NCI-H1092 (cell line): ENCODE measurements around the gene NRXN2.

Experiments
- DNase-seq: peaks from one replicate; lab custom pipeline; 2025; lab: John Stamatoyannopoulos, UW

The NRXN2 gene

DNA sequence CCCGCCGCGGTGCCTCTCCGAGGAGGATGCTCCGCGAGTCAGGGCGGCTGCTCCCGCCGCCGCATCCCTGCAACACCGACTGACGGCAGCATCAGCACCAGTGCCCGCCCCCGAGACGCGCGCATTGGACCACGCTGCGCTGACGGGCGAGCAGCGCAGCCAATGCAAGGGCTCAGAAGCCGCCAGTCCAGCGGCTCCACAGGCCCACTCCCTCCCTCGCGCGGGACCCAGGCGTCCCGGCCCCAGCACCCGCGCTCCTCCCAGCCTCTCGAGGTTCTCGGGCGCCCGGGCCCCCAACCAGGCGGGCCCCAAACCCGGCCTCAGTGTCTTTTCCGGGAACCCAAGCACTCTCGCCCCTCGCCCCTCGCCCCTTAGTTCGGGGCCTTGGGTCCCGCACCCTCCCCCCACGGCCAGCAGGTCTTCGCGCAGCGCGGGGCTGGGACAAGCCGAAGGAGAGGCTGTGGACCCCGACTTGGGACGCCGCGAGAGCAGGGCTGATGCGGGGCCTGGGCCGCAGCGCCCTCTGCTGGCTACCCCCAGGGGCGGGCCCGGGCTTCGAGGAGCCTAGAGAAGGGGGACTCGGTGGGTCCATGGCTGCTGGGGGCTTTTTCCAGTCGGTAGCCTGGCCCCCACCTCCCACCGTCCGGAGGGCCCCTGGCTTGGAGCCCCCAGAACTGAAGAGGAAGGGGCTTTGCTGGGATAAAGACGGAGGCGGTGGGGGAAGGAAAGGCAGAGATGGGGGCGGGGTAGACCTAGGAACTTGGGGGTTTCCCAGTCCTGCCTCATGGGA lies at the start of gene NRXN2:
Gene NRXN2, minus strand, starts transcription at position 81 of the 790 bp plus-strand sequence. CDS start 9,498 bp downstream, outside the sequence.
- DNase-seq, result peak; percentile 86

DNA sequence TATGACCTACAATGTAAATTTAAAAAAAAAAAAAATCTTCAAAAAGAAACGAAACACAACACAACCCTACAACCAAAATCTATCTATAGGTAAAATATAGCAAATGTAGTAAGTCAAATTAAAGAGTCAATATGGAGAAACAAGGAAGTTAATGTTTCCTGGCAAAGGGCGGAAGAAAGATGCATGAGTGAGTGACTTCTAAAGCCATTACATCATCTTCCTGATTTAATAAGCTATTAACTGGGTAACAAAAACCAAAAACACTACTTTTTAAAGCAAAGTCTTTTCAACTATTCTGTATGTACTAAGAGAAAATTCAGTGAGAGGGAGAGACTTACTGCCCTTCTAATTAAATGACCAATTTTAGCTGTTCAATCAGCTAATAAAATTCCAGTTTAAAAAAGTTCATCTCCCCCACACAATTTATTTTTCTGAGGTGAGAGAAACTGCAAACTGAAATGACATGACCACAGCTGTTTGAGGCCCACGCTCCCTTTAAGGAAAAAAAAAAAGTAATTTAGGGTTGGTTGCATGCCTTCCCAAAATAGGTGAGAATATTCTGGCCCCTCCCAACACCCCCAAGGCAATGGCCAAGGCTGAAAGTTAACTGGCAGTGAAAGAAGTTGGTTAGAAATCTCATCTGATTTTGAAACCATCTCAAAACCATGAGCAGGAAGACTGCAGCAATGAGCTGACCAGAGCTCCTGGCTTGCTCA lies 49.5 kb upstream of the NRXN2 start:
- DNase-seq, result no peak

DNA sequence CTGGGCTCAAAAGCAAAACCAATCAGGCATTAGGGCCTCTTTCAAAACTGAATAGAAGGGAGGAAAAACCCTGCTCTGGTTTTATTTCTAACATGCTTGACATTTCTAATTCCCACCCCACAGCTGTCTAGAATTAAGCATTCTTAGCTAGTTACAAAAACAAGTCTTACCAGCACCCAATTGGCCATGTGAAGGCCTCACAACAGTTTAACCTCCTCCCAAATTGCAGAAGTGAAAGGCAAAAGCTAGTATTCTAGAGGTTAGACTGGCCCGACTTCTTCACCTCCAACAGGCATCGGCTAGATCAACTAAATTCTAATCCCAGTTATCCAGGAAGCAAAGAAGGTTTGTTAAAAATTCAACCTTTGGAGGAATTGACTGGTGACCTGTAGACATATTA lies 48.9 kb upstream of the NRXN2 start:
- no peak for DNase-seq

DNA sequence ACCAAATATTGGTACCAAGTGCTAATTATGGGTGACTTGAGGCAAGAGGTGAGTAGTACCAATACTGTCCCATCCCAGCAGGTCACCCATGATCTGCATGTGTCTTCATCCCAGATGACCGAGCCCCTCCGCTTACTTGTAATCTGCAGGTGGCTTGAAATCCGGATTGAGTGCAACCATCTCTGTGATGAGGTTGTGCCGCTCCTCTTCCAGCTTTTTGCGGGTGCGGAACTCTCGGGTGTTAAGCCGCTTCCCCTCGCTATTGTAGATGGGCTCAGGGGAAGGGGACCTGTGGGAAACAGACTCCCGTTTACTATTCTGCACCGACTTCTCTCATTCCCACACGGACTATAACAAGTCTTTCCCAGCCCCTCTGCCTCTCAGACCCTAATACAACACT lies 47.1 kb upstream of the NRXN2 start:
- no peak for DNase-seq

DNA sequence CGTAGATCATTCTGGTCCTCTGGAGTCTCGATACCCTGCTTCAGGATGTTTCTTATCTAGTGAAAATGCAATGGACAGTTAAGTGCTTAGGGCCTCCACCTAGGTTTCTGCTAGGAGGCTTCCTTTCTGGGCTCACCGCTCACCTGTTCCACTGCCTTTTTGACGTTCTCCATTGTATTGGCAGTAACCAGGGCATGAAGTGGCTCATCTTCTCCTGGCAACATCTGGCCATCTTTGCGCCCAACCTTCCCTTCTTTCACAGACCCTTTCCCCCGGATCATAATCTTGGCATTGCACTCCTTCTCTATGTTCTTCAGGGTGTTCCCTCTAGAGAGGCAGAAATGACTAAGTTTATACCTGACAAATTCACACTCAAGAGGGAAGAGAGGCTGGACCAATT lies 46.3 kb upstream of the NRXN2 start:
- DNase-seq, result no peak

DNA sequence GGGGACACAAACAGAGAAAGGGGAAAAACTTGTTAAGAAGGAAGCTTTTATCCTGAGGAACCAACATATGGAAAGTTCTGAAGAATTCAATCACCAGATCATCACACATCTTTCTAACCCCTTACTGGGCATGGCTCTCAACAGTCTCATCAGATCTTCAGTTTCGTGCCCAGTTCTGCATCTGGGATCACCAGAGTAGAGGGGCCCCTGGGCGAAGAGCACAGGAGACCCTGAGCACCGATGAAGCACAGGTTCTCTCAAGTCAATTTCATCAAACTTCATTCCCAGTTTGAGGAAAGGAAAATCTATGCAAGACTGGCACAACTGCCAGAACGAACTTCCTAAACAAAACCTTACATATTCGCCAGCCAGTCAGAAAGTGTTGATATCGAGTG lies 45.3 kb upstream of the NRXN2 start:
- no peak for DNase-seq

DNA sequence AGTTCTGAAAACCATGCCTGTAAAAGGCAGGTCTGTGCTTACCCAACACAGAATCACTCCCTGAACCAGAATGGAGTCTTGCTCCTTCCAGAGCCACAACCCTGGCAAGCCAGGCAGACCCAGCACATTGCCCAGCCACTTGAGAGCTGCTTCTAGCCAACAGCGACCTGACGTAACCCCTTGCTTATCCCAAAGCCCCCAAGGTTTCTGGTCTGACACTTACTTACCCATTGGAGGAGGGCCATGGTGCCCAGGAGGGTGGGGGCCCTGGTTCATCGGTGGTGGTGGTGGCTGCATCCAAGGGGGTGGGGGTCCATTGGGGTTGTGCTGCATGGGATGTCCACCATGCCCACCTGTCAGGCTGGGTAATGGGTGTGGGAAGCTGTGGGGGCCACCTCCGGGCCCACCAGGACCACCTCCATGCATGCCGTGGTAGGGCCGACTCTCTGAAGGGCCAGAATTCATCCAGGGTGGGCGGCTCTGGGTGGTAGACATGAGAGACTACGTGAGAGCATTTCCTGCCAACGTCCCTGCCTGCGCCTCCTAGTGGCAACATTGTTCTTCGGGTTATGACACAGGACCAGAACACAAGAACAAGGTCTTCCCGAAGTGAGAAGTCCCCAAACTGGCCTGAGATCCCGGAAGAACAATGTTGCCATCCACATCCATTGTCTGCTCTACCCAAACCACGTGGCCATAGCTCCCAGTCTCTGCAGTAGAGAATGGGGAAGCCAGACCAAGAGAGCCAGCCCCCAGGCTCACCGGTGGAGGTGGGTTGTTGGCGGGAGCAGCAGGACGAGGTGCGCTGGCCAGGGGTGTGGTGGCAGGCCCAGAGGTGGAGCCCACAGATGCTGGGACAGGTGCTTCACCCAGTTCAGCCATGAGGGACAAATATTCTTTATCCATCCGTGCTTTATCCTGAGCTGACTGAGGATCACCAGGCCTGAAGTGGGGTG lies 44.6 kb upstream of the NRXN2 start:
- peak; percentile 13 for DNase-seq

DNA sequence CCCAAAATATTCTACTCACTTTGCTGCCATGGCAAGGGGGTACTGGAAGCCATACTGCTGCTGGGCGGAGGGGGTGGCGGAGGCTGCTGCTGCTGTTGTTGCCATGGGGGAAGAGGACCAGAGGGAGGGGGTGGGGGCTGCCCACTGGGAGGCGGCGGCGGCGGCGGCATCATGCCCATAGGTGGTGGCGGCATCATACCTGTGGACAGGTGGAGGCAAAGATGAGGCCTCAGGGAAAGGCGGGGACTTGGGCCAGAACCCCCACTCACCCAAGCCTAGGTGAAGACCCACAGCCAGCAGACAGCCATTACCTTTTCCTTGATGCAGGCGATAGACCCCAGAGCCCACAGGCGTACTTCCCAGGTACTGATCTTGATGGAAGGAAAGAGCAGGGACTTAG lies 43.9 kb upstream of the NRXN2 start:
- DNase-seq, result no peak

DNA sequence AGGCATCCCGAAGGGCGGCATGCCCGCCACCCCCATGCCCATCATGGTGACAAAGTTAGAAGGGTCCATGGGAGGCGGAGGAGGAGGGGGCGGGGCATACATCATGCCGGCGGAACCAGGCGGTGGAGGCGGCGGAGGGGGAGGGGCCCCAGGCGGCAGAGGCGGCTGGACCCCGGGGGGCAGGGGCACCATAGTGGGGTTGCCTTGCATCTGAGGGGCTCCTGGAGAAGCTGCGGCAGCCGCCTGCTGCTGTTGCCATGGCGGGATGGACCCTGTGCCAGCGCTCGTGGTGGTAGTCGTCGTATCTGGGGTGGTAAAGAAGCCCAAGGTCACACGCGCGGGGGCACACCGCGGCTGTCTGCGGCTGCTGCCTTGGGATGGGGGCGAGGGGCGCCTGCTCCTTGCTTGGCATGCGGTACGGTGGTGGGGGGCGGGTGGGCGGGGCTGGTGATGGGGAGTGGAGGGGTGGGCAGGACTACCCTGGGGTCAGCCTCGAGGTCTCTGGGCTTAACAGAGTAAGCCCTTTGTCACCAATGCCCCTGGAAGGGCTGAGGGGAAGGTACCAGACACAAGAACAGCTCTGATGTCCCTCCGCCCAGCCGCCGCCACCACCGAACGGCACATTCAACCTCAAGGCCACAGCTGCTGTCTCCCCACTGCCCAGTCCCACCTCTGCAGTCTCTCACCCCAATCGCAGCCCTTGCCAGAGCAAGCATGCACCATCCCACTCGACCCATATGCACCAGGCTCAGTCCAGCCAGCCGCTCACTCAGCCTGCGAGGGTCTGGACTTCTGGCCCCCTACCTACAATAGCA lies 43.1 kb upstream of the NRXN2 start:
- DNase-seq, result no peak

DNA sequence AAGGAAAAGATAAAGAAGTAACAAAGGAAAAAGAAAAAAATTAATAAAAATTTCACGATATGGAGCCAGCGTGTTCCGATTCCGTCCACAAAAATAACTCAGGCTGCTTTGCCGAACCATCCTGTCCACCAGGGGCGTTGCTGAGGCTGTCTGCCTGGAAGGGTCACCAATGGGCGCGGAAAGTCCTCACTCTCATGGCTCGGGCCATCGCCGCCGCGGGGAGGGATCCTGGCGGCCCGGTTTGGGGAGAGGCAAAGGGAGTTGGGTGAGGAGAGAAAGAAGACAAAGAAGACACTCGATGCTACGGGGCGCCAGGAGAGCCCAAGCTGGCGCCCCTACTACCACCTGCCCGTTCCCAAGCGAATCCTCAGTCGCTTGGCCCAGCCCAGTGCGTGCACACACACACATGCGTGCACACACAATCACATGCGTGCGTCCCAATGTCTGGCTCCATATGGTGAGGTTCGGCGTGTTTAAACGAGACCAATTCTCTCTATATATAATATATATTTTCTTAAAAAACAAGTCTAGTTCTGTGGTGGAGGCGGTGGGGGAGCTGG lies 42.4 kb upstream of the NRXN2 start:
- DNase-seq, result no peak

DNA sequence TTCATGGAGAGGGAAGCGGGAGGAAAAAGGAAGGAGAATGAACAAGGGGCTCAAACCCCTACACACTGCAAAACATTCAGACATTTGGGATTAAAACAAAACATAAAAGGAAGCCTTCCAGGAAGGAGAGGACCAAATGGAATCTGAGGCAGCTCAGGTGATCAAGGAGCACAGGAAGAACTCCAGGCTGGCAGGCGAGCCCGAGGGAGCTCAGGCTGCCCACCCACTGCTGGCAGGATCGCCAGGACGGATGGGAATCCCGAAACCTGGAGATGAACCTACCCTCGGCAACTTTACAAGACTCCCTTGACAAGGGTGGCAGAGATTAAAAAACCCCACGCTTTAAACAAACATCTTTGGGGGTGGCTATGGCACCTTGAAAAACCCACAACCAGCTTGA lies 41.8 kb upstream of the NRXN2 start:
- no peak for DNase-seq

DNA sequence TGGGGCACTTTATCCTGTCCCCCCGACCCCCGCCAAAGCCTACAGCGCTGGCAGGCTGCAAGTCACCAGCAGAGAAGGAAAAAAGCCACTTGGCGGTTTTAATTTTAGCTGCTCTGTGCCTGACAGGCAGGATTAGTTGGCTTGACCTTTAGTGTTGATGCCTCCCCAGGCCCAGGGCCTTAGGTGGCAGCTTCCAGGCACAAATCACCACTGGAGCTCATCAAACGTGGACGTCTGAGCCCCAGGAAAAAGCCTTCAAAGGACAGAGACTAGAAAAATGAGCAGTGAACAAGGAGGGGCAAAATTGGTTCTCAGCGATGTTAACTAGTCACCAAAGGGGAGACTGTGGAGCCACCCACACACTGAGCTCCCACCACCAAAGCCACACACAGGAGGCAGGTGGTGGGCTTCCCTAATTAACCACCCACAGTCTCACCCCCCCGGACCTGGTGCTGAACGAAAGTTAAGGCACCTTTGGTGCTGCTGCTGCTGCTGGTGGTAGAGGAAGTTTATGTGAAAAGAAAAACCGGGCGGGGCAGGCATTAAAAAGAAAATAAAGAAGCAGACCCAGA lies 41.1 kb upstream of the NRXN2 start:
- no peak for DNase-seq

DNA sequence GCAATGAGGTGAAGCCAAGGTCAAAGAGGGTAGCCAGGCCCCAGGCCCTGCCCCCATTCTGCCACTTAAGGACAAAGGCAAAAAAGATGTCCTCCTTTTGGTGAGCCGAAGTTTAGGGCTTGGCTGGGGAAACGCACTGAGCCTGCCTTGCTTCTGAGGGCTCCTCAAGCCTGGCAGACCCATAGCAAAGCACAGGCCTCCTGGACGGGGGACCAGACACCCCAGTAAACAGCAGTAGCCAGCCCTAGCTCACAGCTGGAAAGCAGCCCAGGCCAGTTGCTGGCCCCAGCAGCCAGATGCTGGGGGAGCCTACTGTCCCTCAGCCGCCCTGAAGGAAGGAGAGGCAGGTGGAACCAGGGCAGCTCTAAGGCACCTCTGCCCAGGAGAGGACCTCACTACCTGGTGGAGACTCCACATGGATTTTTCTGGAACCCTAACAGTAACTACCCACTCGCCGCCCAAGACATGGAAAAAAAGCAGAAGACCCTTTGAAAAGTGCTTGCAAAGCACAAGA lies 40.6 kb upstream of the NRXN2 start:
- DNase-seq, result no peak

DNA sequence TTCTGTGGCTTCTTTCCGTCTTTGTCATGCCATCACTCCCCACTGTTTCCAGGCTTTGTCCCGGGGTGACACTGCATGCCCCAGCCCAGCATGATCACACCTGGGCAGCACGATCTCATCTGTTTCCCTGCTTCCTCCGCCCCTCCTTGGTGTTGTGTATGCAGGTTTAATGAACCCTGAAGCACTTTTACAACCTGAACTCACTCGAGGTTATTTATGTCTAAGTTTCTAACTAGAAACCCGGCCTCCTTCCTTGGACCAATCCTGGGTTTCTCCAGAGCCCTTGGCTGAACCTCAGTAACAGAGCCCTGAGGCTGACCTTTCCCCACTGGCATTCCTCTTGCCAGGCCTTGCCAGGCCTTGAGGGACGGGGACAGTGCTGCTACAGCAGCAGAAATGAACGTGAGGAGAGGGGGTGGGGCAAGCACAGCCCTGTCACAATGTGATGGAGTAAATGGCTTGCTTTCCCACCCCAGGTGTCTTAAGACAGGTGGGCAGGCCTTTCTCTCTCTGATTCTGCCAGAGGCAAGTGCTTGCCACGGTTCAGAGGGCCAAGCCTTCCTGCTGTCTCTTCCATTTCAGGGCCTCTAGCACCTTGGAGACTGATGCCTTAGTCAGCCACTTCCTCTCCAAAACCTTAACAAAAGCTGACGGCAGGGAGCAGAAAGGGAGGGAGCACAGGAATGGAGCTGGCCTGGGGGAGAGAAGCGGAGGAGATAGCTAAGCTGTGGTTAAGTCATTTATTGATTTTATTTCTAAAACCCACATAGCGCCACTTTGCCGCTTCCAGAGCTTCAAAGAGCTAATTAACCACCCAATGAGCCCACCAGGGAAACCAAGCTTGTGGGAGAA lies 39.9 kb upstream of the NRXN2 start:
- no peak for DNase-seq

DNA sequence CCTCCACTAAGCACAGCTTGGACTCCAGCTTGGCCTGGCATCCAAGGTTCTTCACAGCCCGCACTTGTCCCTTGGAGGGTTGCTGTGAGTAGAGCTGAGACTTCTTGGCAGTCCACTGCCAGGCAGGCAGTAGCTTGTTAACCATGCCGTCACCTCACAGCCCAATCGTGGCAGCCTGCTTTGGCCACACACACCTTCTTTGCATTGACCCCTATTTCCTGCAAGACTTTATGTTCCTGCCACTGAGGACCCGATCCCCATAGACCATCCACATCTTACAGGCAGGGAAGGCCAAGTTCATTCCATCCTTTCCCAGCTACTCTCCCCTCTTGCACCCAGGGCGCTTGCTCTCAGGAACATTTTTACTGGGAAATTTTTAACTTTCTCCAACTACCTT lies 39.3 kb upstream of the NRXN2 start:
- no peak for DNase-seq

DNA sequence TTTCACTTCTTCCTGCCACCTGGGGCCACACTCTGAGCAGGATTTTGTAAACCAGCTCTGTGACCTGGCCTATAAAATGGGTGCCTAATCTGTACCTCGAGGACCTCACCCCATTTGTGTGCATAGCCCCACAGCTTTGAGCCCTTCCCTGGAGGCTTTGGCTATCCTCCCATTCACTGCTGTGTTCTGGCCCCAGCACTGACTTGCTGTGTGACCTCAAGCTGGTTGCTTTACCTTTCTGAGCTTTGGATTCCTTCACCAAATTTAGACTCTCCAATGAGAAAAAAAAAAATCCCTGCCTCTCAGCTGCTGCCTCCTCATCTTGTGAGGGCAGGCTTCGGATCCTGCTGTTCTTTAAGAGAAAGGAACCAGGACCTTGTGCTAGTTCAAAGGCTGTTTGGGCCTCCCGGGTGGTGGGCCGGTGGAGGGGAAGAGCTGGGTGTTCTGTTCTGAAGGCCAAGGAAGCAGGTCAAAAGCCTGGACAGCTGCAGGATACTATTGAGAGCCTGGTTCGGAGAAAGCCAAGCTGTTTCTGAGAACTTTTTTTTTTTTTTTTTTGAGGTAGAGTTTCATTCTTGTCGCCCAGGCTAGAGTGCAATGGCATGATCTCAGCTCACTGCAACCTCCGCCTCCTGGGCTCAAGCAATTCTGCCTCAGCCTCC lies 37.9 kb upstream of the NRXN2 start:
- DNase-seq, result no peak

DNA sequence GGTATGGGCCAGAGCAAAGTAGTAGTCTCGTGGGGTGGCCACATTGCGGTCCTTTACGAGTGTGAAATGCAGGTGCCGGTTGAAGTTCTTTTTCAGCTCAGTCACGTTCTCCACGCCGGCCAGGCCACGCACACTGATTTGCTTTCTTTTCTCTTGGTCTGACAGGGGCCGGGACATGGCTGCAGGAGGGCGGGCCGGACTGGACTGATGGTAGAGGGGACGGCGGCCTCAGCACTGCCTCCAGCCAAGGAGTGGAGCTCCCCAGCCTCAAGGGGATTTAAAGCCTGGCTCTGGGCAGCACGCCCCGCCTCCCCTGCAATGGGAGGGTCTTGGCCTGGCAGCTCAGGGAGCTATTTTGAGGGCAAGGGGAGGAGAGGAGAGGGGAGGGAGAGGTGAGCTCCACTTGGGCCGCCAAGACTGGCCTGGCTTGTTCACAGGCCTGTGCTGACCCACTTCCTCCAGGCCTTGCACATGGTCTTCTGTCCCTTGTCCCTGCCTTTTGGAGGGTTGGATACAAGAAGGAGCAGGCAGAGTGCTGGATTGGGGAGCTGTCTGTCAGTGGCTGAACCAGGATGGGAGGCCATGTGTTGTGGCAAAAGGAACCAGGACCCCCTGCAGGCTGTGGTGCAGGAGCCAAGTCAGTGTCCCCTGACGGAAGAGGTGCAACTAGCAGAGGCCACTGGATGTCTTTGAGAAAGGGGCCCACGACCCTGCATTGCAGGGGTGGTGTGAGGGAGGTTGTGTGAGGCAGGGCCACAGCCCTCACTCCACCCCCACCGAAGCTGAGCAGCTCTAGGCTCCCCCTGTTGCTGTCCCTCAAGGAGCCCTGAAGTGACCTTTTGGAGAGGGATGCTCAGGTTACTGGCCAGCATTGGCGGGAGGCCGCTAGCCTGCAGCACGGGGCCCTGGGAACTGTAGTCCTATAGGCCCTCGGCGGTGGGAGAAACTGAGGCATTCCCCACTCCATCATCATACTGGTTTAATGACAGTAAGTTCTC lies 37.0 kb upstream of the NRXN2 start, which contains the start of gene PYGM:
Gene PYGM, minus strand, starts transcription at position 253 of the 998 bp plus-strand sequence. Its CDS starts 76 bp downstream, at position 177.
- DNase-seq, result no peak
